Activated CD4-positive, alpha-beta T cell treated with anti-CD3 and anti-CD28 coated beads for 1 hour (primary cell): Measurements from ENCODE around the gene CHMP4A.

Source experiments
- DNase-seq: peaks from one replicate; pipeline ENCODE4 v3.0.0-alpha.2; 2020

The CHMP4A gene

DNA sequence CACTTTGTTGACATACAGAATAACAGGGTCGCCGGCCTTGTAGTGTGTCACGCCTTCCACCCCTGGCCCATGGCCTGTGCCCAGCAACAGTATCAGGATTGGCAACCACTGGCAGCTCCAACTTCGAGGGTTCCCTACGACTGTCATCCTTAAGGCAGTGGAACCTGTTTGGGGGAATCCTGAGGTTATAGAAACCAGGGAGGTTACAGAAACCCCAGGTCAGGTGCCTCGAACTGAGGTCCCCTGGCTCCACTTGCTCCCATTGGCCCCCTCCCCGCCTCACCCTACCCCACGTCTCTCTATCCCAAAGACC lies 18.5 kb downstream of the CHMP4A start:
- no peak for DNase-seq

GRCh38 chr14:24194186-24194872 lies 19.0 kb downstream of the CHMP4A start:
- DNase-seq: no peak

GRCh38 chr14:24192933-24193332 lies 20.4 kb downstream of the CHMP4A start:
- no peak for DNase-seq

DNA sequence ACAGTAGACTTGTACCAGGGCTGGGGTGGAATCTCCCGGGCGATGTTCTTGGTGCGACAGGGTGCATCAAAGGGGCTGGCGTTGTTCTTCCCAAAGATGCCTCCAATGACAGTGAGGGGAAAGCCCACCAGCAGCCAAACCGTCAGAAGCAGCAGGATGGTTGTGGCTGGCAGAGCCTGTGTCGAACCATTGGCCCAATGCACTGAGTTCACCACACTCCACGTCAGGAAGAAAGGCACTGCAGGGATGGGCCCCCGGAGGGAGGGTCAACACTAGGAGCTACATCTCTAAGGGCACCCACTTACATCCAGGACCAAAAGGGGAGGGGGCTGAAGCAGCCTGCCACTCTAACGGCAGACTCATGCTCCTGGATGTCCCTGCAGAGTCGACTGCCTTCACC lies 22.9 kb downstream of the CHMP4A start:
- no peak for DNase-seq

DNA sequence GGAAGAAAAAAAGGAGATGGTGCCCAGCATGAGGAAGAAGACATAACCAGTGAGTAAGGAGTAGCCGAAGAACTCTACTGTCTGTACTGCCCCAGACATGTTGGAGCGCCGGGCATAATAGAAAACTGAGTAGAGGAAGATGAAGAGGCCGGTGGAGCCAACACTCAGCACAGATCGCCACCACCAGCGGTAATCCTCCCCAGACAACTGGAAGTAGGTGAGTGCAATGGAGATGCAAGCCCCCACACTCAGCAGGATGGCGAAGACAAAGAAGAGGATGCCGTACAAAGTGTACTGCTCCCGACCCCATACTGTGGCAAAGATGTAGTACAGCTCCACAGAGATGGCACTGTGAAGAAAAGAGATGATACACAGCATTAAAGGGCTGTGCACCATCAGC lies 23.8 kb downstream of the CHMP4A start:
- no peak for DNase-seq

- no peak for DNase-seq
Measured at GRCh38 chr14:24189059-24189375, 24.3 kb downstream of the CHMP4A start.

DNA sequence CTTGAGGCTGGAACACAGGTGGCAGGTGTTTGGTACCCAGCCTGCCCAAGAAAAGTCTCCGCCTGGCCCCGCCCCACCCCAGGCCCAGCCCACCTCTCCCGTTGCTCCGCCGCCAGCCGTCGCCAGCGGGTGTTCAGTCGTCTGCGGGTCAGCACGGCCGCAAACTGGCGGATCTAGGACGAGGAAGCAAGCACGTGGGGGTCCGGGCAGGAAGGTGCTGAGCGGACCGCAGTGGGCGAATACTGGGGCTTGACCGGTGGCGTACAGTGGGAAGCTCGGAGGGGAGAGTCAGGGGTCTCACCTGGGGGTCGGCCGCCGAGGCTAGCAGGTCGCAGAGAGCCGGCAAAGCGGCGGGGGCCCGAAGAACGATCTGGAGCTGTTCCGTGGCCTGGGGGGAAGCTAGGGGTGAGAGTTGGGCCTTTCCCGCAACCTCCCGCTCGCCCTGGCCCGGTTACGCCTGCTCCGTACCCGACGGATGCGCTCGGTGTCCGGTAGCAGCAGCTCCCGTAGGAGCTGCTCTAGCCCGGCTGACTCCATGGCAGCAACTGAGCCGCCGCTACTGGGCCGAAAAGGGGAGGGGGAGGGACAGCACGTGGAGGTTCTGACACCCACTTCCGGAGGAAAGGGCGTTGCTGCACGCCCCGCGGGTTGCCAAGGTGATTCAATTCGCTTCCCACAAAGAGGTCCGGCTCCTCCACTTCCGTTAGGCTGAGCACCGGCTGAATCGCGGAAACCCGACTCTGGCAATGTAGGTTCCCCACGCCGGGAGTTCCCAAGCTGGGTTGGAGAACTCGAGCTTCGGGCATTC lies 24.8 kb downstream of the CHMP4A start, which contains the start of gene IPO4:
Gene IPO4, minus strand, starts transcription at position 566 of the 808 bp plus-strand sequence. Its CDS starts 29 bp downstream, at position 537.
- DNase-seq: peak; percentile 94

DNA sequence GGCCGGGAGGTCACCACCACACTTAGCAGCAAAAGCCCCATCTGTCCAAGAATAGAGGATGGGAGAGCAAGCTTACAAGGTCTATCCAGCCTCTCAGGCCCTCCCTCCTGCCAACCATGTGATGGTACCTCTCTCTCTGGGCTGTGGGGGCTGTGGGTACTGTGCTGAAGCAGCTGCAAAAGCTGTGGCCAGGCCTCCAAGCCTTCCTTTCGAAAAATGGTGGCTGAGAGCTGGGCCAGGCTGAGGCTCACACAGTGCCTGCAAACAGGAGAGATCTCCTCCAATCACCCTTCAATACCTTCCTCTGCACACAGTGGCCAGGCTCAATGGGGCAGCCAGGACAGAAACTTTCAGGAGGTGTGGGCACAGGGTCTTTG lies 25.8 kb downstream of the CHMP4A start:
- DNase-seq: no peak

GRCh38 chr14:24186831-24187538 lies 26.3 kb downstream of the CHMP4A start:
- no peak for DNase-seq

DNA sequence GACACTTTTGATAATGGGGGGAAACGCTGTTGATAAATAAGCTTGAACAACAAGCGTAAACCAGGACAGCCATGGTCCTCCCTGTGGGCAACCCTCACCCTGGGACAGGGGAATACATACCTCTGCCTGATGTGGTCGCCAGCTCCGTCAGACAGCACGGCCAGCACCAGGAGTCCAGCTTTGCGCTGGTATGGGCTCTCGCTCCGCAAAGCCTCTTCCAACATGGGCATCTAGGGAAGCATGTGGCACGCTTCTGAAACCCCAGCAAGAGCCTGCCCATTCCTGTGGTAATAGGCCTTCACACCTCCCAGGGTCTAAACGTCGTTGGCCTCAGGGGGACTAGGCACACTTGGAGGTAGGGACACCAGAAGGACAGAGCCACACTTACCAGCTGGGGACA lies 27.5 kb downstream of the CHMP4A start:
- no peak for DNase-seq

DNA sequence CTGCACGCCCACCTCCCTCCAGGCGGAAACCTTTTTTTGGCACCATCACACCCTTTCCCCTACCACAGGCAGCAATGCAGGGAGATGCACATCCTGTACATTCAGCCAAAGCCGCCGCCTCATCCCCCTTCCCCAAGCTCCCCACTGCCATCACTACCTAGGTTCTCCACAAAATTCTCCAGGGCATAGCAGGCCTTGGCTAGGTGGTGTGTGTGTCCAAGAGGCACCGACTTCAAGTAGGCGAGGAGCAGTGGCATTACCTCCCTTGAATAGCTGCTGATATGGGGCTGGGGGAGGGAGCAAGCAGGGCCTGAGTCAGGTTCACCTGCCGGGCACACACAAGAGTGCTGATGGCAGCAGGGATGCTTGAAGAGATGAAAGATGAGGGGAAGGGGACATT lies 28.3 kb downstream of the CHMP4A start:
- DNase-seq: no peak

GRCh38 chr14:24184104-24184970 lies 29.0 kb downstream of the CHMP4A start:
- no peak for DNase-seq

- no peak for DNase-seq
Measured at GRCh38 chr14:24183014-24183481, 30.2 kb downstream of the CHMP4A start.

DNA sequence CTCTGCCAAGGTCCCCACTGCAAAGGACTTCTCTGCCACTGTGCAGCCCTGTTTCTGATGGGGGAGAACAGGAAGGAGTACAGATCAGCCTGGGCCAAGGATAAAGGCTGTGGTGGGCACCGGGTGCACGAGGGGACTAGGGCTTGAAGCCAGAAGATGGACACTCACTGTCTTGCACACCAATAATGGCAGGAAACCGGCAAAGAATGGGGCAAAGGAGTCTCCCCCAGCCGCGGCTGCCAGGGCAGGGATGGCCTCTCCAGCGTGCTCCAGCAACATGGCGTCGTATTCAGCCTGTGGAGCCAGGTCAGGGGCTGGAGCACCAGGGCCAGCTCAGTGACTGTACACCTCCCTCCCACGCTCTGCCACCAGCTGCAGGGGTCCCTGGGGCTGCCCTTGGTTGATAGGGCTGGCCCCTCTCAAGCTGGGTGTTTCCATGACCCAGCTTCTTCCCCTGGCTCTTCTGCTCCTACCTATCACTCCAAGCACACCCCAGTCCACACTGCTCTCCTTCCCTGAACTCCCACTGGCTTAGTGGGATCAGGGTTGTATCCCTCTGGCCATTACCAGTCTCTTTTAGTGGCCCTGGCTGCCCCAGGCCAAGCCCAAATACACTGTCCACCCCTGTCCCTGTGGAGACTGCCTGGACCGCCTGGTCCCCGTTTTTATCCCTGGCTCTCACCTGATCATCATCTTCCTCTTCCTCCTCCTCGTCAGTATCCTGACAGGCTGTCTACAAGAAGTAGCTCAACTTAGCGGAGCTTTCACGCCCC lies 31.0 kb downstream of the CHMP4A start:
- DNase-seq: no peak

DNA sequence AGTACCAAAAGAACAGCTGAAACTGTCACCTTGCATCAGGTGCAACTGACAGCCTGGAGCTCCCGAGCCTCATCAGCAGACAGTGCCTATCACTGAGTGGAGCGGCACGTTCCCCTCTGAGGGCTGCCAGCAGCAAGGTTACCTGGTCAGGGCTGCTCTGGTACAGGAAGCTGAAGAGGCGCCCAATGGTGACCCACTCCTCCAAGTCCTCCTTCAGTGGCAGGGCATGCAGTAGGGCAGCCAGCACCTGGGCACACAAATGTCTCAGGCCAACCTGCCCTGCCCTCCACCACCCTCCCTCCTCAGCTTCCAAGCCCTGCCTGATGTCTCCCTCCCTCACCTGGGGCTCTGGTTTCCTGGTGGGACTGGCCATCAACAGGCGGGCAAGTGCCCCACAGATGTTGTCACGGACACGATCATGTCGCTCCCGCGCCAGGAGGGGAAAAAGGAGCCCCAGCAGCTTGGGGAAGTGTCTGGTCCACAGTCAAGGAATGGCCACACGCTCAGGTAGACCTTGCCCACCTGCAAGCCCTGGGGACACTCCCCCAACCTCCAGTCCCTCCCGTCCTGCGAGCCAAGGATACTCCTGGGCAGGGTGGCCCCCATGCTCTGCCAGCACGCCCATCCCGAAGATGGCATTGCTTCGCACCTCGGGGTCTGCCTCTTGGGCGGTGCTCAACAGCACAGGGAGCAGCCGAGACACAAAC lies 31.8 kb downstream of the CHMP4A start:
- DNase-seq: no peak

DNA sequence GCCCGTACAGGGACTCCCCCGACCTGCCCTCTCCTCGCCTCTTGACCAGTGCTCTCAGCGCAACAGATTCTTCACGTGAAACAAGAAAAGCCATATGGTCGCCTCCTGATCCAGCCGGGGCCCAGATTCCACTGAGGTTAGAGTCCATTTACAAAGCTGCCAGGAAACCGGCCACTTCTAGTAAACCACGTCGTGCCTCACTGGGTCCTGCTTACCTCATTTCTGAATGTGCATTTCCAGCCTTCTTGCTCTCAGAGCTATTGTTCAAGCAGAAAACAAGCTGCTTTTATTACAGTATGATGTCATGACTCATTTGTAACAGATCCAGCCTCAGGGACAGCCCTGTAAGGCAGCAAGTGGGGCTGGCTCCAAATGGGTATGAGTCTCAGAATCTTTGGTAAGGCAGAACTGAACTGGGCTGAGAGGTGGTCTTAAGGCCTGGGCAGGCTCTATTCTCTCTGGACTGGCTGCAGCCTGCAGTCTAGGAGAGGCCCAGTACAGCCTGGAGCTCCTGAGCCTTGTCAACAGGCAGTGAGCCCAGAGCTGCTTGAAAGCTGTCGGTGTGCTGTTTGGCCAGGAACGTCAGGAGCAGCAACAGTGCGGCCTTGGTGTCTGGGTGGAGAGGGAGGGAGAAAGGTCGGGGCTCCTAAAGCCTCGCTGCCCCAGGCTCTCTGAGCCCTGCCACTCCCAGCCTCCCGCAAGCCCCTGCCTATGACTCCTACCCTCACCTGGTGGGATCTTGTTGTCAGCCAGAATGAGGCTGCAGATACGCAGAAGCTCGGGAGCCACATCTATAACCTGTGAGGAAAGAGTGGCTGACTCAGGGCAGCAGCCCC lies 33.1 kb downstream of the CHMP4A start:
- no peak for DNase-seq

DNA sequence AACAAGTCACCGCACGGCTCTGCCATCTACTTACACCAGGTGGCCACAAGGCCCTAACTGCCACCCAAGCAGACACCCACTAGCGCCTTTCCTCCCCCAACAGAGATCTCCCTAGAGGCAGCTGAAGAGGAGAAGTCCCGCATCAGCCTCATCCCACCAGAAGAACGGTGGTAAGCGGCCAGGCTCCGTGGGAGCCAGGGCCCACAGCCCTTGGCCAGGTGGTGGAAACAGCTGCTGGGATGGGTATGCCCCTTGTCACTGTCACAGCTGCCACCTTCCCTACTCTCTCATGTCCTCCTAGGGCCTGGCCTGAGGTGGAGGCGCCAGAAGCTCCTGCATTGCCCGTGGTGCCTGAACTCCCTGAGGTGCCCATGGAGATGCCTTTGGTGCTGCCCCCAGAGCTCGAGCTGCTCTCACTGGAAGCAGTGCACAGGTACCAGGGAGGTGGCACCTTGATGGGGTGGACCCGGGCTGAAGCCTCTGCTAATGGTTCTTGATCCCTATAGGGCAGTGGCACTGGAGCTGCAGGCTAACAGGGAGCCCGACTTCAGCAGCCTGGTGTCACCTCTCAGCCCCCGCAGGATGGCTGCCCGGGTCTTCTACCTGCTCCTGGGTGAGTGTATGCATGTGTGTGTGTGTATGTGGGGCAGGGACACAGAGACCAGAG lies 33.9 kb downstream of the CHMP4A start:
- no peak for DNase-seq

DNA sequence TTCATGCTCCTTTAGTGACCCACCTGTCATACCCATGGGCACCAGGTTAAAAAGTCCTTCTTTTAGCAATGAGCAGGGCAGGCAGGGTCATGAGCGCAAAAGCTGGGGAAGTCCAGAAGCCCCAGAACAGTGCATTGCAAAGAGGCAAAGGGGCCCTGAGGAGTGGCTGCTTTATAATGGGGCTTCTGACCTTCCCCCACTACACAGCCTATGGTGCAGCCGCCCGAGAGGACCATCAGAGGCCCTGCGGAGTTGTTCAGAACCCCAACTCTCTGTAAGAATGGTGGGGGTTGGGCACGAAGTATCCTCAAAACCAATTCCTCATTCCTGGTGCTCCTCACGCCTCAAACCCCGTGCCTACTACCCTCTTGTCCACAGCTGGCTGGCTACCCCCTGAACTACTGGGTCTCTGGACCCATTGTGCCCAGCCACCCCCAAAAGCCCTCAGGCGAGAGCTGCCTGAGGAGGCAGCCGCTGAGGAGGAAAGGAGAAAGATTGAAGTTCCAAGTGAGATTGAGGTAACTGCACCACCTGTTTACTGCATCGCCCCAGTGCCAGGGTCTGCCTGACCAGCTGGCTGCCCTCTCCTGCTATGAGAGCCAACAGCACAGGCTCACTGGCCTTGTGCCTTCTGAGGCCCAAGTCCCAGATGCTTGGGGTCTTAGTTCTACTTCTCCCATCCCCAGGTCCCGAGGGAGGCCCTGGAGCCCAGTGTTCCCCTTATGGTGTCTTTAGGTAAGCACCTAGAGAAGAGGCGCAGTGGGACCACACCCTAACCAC lies 34.7 kb downstream of the CHMP4A start:
- DNase-seq: no peak

- no peak for DNase-seq
Measured at GRCh38 chr14:24177891-24178290, 35.4 kb downstream of the CHMP4A start.
